Measurements from ENCODE around the gene COL3A1.

GRCh38 chr2:188993247-188993646 lies 19.1 kb downstream of the COL3A1 start:
- TF ChIP-seq YY1 (IDR thresholded peaks at IDR 0.05; ENCODE audit: low read depth, low read length) = no peak
- TF ChIP-seq CTCF (IDR thresholded peaks at IDR 0.05; ENCODE audit: control extremely low read depth in 1 of 3, insufficient read depth in 1 of 3, low read depth in 1 of 3, low read length in 3 of 3) = no peak
- TF ChIP-seq CHD1 (IDR thresholded peaks at IDR 0.05; ENCODE audit: low read depth, low read length) = no peak
- no peak for TF ChIP-seq POLR2A (IDR thresholded peaks at IDR 0.05; ENCODE audit: control extremely low read depth in 1 of 2, low read depth in 2 of 2, low read length in 2 of 2)
- TF ChIP-seq EP300 (IDR thresholded peaks at IDR 0.05; ENCODE audit: borderline replicate concordance in 1 of 2, low read depth in 2 of 2, low read length in 2 of 2) = no peak
- no peak for TF ChIP-seq EZH2 (IDR thresholded peaks at IDR 0.05; ENCODE audit: low read depth, low read length, severe bottlenecking)
- no peak for TF ChIP-seq RFX5 (IDR thresholded peaks at IDR 0.05; ENCODE audit: borderline replicate concordance, low read depth, low read length)
- TF ChIP-seq NRF1 (IDR thresholded peaks at IDR 0.05; ENCODE audit: low read depth, low read length) = no peak
- TF ChIP-seq BACH1 (IDR thresholded peaks at IDR 0.05; ENCODE audit: low read length) = no peak
- no peak for TF ChIP-seq TAF1 (IDR thresholded peaks at IDR 0.05; ENCODE audit: low read depth, low read length)
- no peak for TF ChIP-seq USF2 (IDR thresholded peaks at IDR 0.05; ENCODE audit: low read length)
- no peak for TF ChIP-seq CREB1 (IDR thresholded peaks at IDR 0.05)
- no peak for TF ChIP-seq SIN3A (conservative IDR thresholded peaks at IDR 0.05 in 1 of 2, IDR thresholded peaks at IDR 0.05 in 1 of 2; ENCODE audit: low read depth in 1 of 2, low read length in 2 of 2)
- no peak for TF ChIP-seq KDM1A (IDR thresholded peaks at IDR 0.05; ENCODE audit: borderline replicate concordance, low read length)

Measured in H1 (cell line).